GM21381 (cell line): ENCODE measurements around the gene SPIN1.

Source experiments
- ATAC-seq: cut with Tn5 transposase; IDR thresholded peaks from one replicate; pipeline ENCODE4 v1.9.1; 2021; ENCODE audit warnings: mild to moderate bottlenecking, moderate library complexity; ENCODE audit not compliant: unreplicated experiment

The SPIN1 gene

GRCh38 chr9:88488166-88488565 lies 99.9 kb downstream of the SPIN1 start:
- ATAC-seq: no peak

- ATAC-seq: no peak
Measured at GRCh38 chr9:88494983-88495721, 106.9 kb downstream of the SPIN1 start.

GRCh38 chr9:88497224-88497623 lies 109.0 kb downstream of the SPIN1 start:
- no peak for ATAC-seq

- no peak for ATAC-seq
Measured at GRCh38 chr9:88498880-88499279, 110.6 kb downstream of the SPIN1 start.

- no peak for ATAC-seq
Measured at GRCh38 chr9:88501086-88501485, 112.8 kb downstream of the SPIN1 start.

- ATAC-seq: no peak
Measured at GRCh38 chr9:88502552-88503034, 114.3 kb downstream of the SPIN1 start.

GRCh38 chr9:88503081-88503844 lies 115.0 kb downstream of the SPIN1 start:
- ATAC-seq: no peak

- ATAC-seq: no peak
Measured at GRCh38 chr9:88503845-88504764, 115.9 kb downstream of the SPIN1 start.

GRCh38 chr9:88508326-88508725 lies 120.1 kb downstream of the SPIN1 start:
- ATAC-seq: no peak

- ATAC-seq: no peak
Measured at GRCh38 chr9:88511906-88512305, 123.7 kb downstream of the SPIN1 start.

- ATAC-seq: no peak
Measured at GRCh38 chr9:88514247-88514646, 126.0 kb downstream of the SPIN1 start.

- no peak for ATAC-seq
Measured at GRCh38 chr9:88521308-88521707, 133.1 kb downstream of the SPIN1 start.

GRCh38 chr9:88522360-88522759 lies 134.1 kb downstream of the SPIN1 start:
- ATAC-seq: no peak

GRCh38 chr9:88523056-88523455 lies 134.8 kb downstream of the SPIN1 start:
- no peak for ATAC-seq

GRCh38 chr9:88524911-88525310 lies 136.7 kb downstream of the SPIN1 start:
- no peak for ATAC-seq

GRCh38 chr9:88527618-88528017 lies 139.4 kb downstream of the SPIN1 start:
- no peak for ATAC-seq
